Hepatocyte (in vitro differentiated cells): Measurements from ENCODE around the gene WNT3A.

Experiments used
- CTCF ChIP-seq: fragments of 200-600 bp; sonication (generic); IDR thresholded peaks from 2 replicates; pipeline ENCODE4 v1.5.1; 2016; ENCODE audit warnings: antibody characterized with exemption, mild to moderate bottlenecking; ENCODE audit not compliant: poor library complexity
- EZH2 ChIP-seq: fragments of 200-600 bp; sonication (generic); IDR thresholded peaks from 2 replicates; pipeline ENCODE4 v1.6.1; 2016; ENCODE audit warnings: antibody characterized with exemption, mild to moderate bottlenecking, borderline replicate concordance
- EZH2phosphoT487 ChIP-seq: fragments of 200-600 bp; sonication (generic); IDR thresholded peaks from one replicate; pipeline ENCODE4 v1.6.1; 2018; ENCODE audit warnings: antibody characterized with exemption, mild to moderate bottlenecking, low read depth, moderate library complexity; ENCODE audit not compliant: unreplicated experiment, severe bottlenecking

DNA sequence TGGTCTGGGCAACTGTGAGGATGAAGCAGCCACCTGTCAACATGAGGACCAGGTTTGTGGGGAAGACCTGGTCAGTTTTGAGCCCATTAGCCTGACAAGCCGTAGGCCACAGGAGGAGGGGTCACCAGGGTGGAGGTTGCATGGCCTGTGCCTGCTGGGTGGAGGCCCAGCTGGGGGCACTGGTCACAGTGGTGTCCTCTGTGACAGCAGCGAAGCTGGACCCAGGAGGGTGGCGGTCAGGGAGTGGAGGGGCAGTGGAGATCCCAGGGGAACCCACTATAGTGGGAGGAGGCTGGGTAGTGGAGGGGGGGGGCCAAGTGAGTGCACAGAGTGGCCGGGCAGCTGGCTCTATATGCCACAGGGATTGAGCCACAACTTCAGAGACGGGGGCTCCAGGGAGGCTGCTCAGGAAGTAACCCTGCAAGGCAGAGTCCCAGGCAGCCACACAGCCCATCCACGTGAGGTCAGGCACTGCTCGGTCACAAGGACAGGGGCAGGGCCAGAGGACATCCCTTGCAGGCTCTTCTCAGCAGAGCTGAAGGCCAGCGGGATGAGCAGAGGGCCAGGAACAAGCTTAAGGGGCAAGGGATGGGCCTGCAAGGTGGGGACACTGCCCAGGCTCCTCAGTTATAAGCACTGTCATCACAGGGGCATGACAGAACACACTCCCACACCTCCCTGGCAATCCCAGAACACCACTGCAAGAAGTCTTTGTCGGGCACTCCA lies 98.6 kb downstream of the WNT3A start:
- TF ChIP-seq CTCF (no peak), EZH2 (no peak), EZH2phosphoT487 (no peak)
